ENCODE results near the gene IL17RA.

IL17RA gene

GRCh38 chr22:17083811-17084441, 874 bp upstream of the IL17RA start:
- H3K4me3 ChIP-seq (ENCODE audit: low read length), result peak overlapping the region; percentile 79
- DNase-seq (ENCODE audit: low read depth), result no peak
- TF ChIP-seq CTCF (conservative IDR thresholded peaks at IDR 0.05; ENCODE audit: low read length), result no peak

- no peak for TF ChIP-seq CTCF (conservative IDR thresholded peaks at IDR 0.05; ENCODE audit: low read length)
- peak overlapping the region; percentile 79 for H3K4me3 ChIP-seq (ENCODE audit: low read length)
- no peak for DNase-seq (ENCODE audit: low read depth)
Measured at GRCh38 chr22:17085277-17086181, 729 bp downstream of the IL17RA start.

- DNase-seq (ENCODE audit: low read depth), result no peak
- H3K4me3 ChIP-seq (ENCODE audit: low read length), result peak overlapping the region; percentile 79
- no peak for TF ChIP-seq CTCF (conservative IDR thresholded peaks at IDR 0.05; ENCODE audit: low read length)
Measured at GRCh38 chr22:17086296-17086695, 1.5 kb downstream of the IL17RA start.

- H3K4me3 ChIP-seq (ENCODE audit: low read length), result peak overlapping the region; percentile 79
- no peak for TF ChIP-seq CTCF (conservative IDR thresholded peaks at IDR 0.05; ENCODE audit: low read length)
- DNase-seq (ENCODE audit: low read depth), result no peak
Measured at GRCh38 chr22:17086788-17087497, 2.1 kb downstream of the IL17RA start.

GRCh38 chr22:17087498-17088131, 2.8 kb downstream of the IL17RA start:
- peak; percentile 63 for DNase-seq (ENCODE audit: low read depth)
- H3K4me3 ChIP-seq (ENCODE audit: low read length), result no peak overlapping the region

GRCh38 chr22:17090550-17090949, 5.8 kb downstream of the IL17RA start:
- no peak for TF ChIP-seq CTCF (conservative IDR thresholded peaks at IDR 0.05; ENCODE audit: low read length)
- DNase-seq (ENCODE audit: low read depth), result no peak

More at GRCh38 chr22:17087498-17088131, 2.8 kb downstream of the IL17RA start:
- no peak for TF ChIP-seq CTCF (conservative IDR thresholded peaks at IDR 0.05; ENCODE audit: low read length)

More at GRCh38 chr22:17090550-17090949, 5.8 kb downstream of the IL17RA start:
- no peak overlapping the region for H3K4me3 ChIP-seq (ENCODE audit: low read length)

All from AG10803 (cell line).